NCI-H748 treated with DMSO at 0.1 percent for 48 hours (cell line): ENCODE data around the gene ARSH.
"Not testable (repeated sequence)": the region's sequence is repeated elsewhere in the genome, so short reads cannot be mapped to it uniquely, and the experiment has no call there.

Experiments
- DNase-seq: peaks from one replicate; lab custom pipeline; 2025; lab: John Stamatoyannopoulos, UW

ARSH gene

DNA sequence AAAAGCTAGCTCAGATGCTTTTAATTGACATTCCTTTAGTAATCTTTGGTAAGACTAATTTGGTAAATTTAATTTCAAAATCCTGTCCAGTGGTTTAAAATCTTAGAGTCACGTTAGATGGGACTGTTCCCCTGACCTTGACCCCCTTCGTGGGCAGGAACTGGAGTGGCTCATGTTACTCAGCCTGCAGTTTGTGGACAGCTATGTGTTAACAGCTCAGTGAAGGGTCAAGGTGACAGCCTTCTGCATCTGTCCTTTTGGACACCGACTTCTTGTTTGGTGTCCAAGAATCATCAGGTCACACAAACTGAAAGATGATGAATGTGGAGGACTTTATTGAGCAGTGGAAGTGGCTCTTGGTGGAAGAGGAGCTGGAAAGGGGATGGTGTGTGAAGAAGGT, 37.9 kb downstream of the ARSH start:
- no peak for DNase-seq

DNA sequence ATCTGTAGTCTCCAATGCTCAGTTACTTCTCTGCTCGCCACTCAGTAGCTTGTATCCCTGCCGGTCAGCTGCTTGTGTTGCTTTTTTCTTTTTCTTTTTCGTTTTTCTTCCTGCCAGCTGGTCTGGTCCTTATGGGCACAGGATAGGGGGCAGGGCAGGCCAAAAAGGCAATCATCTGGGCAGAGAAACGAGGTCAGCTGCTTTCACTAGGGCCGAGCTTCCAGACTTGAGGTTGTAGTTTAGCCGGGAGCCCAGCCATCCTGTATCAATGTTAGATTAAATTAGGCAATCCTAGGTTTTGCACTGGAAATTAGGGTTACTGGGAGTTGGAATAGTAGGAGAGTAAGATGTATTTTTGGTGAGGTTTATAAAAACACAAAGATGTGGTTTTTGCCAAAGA, 38.3 kb downstream of the ARSH start:
- DNase-seq = no peak

DNA sequence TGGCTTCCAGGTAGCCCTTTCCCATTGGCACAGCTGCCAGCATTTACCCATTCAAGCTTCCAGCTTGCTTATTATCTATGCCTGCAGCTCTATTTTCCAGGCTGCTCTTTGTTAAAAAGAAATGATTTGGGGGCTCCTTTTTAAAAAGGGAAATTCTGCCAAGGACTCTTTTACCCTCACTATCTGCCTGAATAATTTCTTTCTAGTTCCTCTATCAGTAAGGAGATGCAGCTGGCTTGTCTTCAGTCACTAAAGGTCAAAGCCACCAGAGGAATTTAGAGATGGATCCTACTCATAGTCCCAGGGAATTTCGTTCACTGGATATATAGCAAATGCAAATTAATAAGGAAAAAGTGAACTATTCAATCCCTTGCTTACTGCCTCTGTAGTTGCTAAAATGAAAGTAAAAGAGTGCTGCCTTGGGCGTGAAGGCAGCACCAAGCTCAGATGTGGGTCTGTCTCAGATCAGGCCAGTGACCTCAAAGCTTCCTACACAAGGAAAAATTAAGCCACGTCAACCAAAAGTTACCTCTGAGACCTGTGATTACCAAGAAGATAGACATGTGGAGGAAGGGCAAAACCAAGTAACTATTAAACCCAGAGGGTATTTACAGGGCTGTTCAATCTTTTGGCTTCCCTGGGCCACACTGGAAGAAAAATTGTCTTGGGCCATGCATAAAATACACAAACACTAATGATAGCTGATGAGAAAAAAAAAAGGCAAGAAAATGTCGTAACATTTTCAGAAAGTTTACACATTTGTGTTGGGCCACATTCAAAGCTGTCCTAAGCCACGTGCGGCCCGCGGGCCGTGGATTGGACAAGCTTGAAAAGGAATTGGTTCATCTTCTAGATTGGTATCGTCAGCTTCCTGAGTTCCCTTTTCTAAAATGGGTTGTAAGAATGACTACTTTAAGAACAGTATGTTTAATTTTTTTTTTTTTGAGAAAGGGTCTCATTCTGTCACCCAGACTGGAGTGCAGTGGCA, 40.2 kb downstream of the ARSH start:
- DNase-seq = no peak

DNA sequence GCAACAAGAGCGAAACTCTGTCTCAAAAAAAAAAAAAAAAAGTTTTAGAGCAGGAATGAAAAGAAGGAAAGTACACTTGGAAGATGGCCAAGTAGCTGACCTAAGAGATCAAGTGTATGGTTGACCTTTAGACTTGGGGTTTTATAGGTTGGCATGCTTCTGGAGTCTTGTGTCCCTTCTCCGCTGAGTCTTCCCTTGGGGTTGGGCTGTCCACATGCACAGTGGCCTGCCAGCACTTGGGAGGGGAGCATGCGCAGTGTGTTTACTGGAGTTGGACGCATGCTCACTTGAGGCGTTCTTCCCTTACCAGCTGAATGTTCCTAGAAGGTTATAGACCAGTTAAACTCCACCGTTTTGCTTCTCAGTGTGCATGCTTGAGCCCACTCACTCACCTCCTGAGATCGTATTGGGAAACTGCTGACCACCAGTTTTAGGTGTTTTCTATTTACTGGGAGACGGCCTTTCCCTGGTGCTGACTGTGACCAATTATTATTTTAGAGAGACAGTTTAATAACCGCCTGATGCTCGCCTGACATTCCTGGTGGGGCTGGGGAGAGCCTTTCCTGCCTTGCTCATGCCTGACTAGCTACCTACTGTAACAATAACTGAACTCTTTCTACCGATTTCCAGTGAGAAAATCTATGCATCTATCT, 44.3 kb downstream of the ARSH start:
- DNase-seq = not testable (repeated sequence)

DNA sequence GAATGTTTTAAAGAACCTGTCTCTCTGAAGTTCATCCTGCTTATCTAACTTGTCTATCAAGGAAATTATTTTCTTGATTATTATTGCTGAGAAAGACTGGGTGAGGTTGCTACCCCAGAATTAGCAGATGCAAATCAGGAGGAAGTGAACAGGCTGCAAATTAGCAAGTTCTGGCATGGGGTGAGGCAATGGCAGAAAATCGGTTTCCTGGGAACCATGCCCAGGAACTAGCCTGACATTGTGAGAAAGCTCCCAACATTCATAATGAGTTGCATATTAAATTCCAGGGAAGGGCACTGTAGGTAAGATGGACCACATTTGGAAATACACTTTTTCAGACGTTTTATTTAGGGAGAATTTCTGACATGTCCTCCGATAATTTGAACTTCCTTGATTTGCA, 46.5 kb downstream of the ARSH start:
- no peak for DNase-seq

DNA sequence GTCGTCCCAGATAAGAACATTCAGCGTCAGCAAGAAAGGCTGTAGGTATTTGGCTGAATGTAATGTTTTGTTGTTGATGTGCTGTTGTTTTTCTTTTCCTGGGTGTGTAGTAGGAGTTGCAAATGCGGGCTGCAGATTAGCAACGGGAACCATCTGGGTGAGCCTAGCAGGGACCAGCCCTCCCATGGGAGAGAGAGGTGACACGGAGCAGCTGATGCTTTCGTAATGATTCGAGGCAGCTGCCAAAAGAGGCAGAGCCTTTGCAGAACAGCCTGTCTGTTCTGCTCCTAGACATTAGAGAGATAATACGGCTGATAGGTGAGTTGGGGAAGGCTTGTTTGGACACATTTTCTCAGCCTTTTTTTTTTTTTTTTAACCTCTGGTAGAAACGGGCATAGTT, 60.2 kb downstream of the ARSH start:
- DNase-seq = no peak

DNA sequence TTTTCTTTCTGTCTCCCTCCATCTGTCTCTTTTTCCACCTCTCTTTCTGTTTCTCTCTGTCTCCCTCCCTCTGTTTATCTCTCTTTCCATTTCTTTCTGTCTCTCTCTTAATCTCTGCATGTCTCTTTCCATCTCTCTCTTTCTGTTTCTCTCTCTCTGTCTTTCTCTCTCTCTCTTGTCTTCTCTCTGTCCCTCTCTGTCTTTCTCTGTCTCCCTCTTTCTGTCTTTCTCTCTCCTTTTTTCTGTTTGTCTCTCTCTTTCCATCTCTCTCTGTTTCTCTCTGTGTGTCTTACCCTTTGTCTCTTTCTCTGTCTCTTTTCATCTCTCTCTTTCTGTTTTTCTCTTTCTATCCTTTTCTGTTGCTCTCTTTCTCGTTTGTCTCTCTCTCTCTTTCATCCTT, 69.6 kb downstream of the ARSH start:
- DNase-seq = no peak

DNA sequence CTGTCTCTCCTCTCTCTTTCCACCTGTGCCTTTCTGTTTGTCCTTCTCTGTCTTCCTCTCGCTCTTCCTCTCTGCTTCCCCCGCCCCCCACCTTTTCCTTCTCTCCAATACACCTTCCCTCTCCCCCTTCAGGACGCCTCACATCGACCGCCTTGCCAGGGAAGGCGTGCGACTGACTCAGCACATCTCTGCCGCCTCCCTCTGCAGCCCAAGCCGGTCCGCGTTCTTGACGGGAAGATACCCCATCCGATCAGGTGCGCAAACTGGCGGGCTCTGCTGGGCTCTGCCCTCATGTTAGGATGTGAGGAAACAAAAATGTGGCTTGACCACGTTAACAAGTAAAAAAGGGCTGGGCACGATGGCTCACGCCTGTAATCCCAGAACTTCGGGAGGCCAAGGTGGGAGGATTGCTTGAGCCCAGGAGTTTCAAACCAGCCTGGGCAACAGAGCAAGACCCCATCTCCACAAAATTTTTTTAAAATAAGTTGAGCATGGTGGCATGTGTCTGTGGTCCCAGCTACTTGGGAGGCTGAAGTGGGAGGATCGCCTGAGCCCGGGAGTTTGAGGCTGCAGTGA, 70.2 kb downstream of the ARSH start:
- DNase-seq = no peak
